Measurements from ENCODE around the gene HYAL1.

Gene HYAL1

GRCh38 chr3:50267280-50267913 lies 36.0 kb downstream of the HYAL1 start (continued):
- TF ChIP-seq, protein P1, sequence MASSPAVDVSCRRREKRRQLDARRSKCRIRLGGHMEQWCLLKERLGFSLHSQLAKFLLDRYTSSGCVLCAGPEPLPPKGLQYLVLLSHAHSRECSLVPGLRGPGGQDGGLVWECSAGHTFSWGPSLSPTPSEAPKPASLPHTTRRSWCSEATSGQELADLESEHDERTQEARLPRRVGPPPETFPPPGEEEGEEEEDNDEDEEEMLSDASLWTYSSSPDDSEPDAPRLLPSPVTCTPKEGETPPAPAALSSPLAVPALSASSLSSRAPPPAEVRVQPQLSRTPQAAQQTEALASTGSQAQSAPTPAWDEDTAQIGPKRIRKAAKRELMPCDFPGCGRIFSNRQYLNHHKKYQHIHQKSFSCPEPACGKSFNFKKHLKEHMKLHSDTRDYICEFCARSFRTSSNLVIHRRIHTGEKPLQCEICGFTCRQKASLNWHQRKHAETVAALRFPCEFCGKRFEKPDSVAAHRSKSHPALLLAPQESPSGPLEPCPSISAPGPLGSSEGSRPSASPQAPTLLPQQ (tag by site-specific recombination; IDR thresholded peaks at IDR 0.05), result no peak
- TF ChIP-seq ZNF777 (tag by site-specific recombination; IDR thresholded peaks at IDR 0.05; ENCODE audit: borderline replicate concordance) (no peak), MZF1 (tag by site-specific recombination; IDR thresholded peaks at IDR 0.05; ENCODE audit: borderline replicate concordance) (no peak), RBAK (tag by site-specific recombination; IDR thresholded peaks at IDR 0.05) (no peak), HOXA7 (CRISPR knock-in tag; IDR thresholded peaks at IDR 0.05; ENCODE audit: borderline replicate concordance) (no peak), ZNF18 (tag by site-specific recombination; IDR thresholded peaks at IDR 0.05) (no peak), ZFP3 (tag by site-specific recombination; IDR thresholded peaks at IDR 0.05; ENCODE audit: low read depth) (no peak), ZNF341 (tag by site-specific recombination; IDR thresholded peaks at IDR 0.05; ENCODE audit: low read depth) (peak; percentile 46), ZNF639 (tag by site-specific recombination; IDR thresholded peaks at IDR 0.05) (no peak), ZNF785 (tag by site-specific recombination; IDR thresholded peaks at IDR 0.05) (no peak), WT1 (tag by site-specific recombination; IDR thresholded peaks at IDR 0.05) (no peak), ZNF2 (tag by site-specific recombination; IDR thresholded peaks at IDR 0.05) (no peak), ZFP69B (tag by site-specific recombination; IDR thresholded peaks at IDR 0.05) (0 out of 2 replicates have a peak, but pooled peaks have one; percentile 30), ZNF501 (tag by site-specific recombination; IDR thresholded peaks at IDR 0.05) (no peak), YY1 (tag by site-specific recombination; IDR thresholded peaks at IDR 0.05) (no peak), KLF1 (tag by site-specific recombination; IDR thresholded peaks at IDR 0.05) (peak; percentile 87), GLIS1 (tag by site-specific recombination; IDR thresholded peaks at IDR 0.05) (peak; percentile 88), ATF2 (tag by site-specific recombination; IDR thresholded peaks at IDR 0.05; ENCODE audit: low read depth) (no peak), ZNF214 (tag by site-specific recombination; IDR thresholded peaks at IDR 0.05; ENCODE audit: borderline replicate concordance) (no peak), ZSCAN23 (tag by site-specific recombination; IDR thresholded peaks at IDR 0.05) (no peak), ZBTB49 (tag by site-specific recombination; IDR thresholded peaks at IDR 0.05; ENCODE audit: low read depth) (no peak), ZNF138 (tag by site-specific recombination; IDR thresholded peaks at IDR 0.05; ENCODE audit: borderline replicate concordance) (no peak), ZNF610 (tag by site-specific recombination; IDR thresholded peaks at IDR 0.05; ENCODE audit: borderline replicate concordance) (no peak), SP3 (tag by site-specific recombination; IDR thresholded peaks at IDR 0.05) (peak; percentile 85), PRDM6 (tag by site-specific recombination; IDR thresholded peaks at IDR 0.05) (no peak), ZNF223 (tag by site-specific recombination; IDR thresholded peaks at IDR 0.05) (no peak), ZNF549 (tag by site-specific recombination; IDR thresholded peaks at IDR 0.05) (no peak), ZNF146 (tag by site-specific recombination; IDR thresholded peaks at IDR 0.05) (no peak)
- TF ChIP-seq, protein P2, sequence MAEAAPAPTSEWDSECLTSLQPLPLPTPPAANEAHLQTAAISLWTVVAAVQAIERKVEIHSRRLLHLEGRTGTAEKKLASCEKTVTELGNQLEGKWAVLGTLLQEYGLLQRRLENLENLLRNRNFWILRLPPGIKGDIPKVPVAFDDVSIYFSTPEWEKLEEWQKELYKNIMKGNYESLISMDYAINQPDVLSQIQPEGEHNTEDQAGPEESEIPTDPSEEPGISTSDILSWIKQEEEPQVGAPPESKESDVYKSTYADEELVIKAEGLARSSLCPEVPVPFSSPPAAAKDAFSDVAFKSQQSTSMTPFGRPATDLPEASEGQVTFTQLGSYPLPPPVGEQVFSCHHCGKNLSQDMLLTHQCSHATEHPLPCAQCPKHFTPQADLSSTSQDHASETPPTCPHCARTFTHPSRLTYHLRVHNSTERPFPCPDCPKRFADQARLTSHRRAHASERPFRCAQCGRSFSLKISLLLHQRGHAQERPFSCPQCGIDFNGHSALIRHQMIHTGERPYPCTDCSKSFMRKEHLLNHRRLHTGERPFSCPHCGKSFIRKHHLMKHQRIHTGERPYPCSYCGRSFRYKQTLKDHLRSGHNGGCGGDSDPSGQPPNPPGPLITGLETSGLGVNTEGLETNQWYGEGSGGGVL (tag by site-specific recombination; IDR thresholded peaks at IDR 0.05), result no peak
